ENCODE data around the gene CNOT3. TPM values are rescaled to one million over a fixed set of nuclear protein-coding genes. Genes with fewer than 3 reads are reported as not detected.

The CNOT3 gene
- total RNA-seq, 1 experiment from 2014 or later, result 91.2 TPM

DNA sequence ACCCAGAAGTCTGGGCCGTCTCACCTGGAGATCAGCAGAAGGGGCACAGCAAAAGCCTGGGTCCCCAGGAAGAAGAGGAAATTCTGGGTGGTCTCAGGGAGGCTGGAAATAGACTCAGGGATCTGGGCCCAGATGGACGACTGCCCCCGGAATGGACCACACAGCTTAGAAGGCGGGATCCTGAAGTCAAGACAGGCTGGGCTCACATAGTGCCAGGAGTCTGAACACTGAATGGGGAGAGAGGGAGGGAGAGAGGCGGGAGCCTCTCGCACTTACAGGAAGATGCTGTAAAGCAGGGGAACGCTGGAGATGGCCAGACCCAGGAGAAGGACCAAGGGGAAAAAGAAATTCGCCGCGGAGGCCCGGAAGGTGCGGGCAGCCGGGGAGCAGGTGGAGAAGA lies 23.3 kb downstream of the CNOT3 start:
- no peak overlapping the region for H2BK12ac ChIP-seq (ENCODE audit: insufficient read length, low read depth, low read length)
- Mint-ChIP-seq H3K36me3 (ENCODE audit: insufficient read depth in 1 of 3, low read depth in 3 of 3) (peaks cover 11 to 24% (median 22%) of the 10 kb centered on the region in 3 experiments), H3K27ac (peak overlapping the region in 2 of 3 experiments; percentile 96 to 99; a peak in 4 of 7 replicates), H3K27me3 (ENCODE audit: low read depth) (peaks cover 40% of the 10 kb centered on the region), H3K9me3 (peaks cover 0 to 5% of the 10 kb centered on the region in 2 experiments; a peak in 2 of 5 replicates), H3K4me1 (peaks cover 33 to 41% of the 10 kb centered on the region in 2 experiments), H3K4me3 (peak overlapping the region; percentile 99 to 100)
- DNase-seq, result no peak
- H2AFZ ChIP-seq (ENCODE audit: low read length), result no peak overlapping the region
- no CpG with 5 or more reads among the region's 13 CpGs for WGBS (ENCODE audit: extremely low coverage, insufficient read length, low lambda C conversion rate)
- no peak overlapping the region for H2BK20ac ChIP-seq (ENCODE audit: low read depth, low read length, poor library complexity, severe bottlenecking)
- no peak overlapping the region for H2BK120ac ChIP-seq (ENCODE audit: low read depth, low read length, poor library complexity, severe bottlenecking)
- no peak overlapping the region for H4K5ac ChIP-seq (ENCODE audit: insufficient read length, low read depth, low read length)
- H2AK5ac ChIP-seq (ENCODE audit: insufficient read length, low read length), result no peak overlapping the region
- TF ChIP-seq, protein P1, sequence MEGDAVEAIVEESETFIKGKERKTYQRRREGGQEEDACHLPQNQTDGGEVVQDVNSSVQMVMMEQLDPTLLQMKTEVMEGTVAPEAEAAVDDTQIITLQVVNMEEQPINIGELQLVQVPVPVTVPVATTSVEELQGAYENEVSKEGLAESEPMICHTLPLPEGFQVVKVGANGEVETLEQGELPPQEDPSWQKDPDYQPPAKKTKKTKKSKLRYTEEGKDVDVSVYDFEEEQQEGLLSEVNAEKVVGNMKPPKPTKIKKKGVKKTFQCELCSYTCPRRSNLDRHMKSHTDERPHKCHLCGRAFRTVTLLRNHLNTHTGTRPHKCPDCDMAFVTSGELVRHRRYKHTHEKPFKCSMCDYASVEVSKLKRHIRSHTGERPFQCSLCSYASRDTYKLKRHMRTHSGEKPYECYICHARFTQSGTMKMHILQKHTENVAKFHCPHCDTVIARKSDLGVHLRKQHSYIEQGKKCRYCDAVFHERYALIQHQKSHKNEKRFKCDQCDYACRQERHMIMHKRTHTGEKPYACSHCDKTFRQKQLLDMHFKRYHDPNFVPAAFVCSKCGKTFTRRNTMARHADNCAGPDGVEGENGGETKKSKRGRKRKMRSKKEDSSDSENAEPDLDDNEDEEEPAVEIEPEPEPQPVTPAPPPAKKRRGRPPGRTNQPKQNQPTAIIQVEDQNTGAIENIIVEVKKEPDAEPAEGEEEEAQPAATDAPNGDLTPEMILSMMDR (conservative IDR thresholded peaks at IDR 0.05), result no peak
- no peak overlapping the region for H4K91ac ChIP-seq (ENCODE audit: insufficient read length, low read depth, low read length)
- no peak overlapping the region for H2BK5ac ChIP-seq (ENCODE audit: insufficient read length, low read length)
- H3K23me2 ChIP-seq (ENCODE audit: insufficient read length, low read depth, low read length, poor library complexity, severe bottlenecking), result peaks cover 18% of the 10 kb centered on the region
- peak overlapping the region; percentile 81 for H3K4me2 ChIP-seq (ENCODE audit: insufficient read depth, insufficient read length, low read length)
- no peak overlapping the region for H3K56ac ChIP-seq (ENCODE audit: insufficient read length, low read depth, low read length)
- no peak overlapping the region for H4K8ac ChIP-seq (replicated peaks; ENCODE audit: insufficient read length, low read depth, low read length)
- no peak overlapping the region for H3T11ph ChIP-seq (ENCODE audit: low read length)
- H3K79me1 ChIP-seq (ENCODE audit: insufficient read depth, low read depth, low read length, poor library complexity, severe bottlenecking), result no peaks in the 10 kb centered on the region
- no peaks in the 10 kb centered on the region for H4K20me1 ChIP-seq (ENCODE audit: control insufficient read depth, insufficient read depth, insufficient read length)
- H3K9ac ChIP-seq (ENCODE audit: extremely low read depth, insufficient read length, low read length), result peak overlapping the region; percentile 59
- no peak overlapping the region for H2BK15ac ChIP-seq (ENCODE audit: low read depth, low read length)
- 0 out of 2 replicates have a peak overlapping the region, but pooled peaks have one; percentile 15 for H3K14ac ChIP-seq (ENCODE audit: insufficient read depth, low read length)
- no peak overlapping the region for H3K18ac ChIP-seq (ENCODE audit: insufficient read length, low read depth, low read length)
- no peak overlapping the region for H3K4ac ChIP-seq (ENCODE audit: low read depth, low read length)
- H3K23ac ChIP-seq (ENCODE audit: insufficient read length, low read depth, low read length), result no peak overlapping the region
- no peaks in the 10 kb centered on the region for H3K27me3 ChIP-seq (ENCODE audit: insufficient read depth, low read length)
- no peaks in the 10 kb centered on the region for H3K9me3 ChIP-seq (ENCODE audit: control insufficient read depth, low read depth, low read length)
- H3K4me1 ChIP-seq (ENCODE audit: insufficient read depth, low read length), result no peaks in the 10 kb centered on the region
- no peaks in the 10 kb centered on the region; the same call in 1 of the 2 replicates for H3K79me2 ChIP-seq (ENCODE audit: insufficient read depth, low read length)
- H3K27ac ChIP-seq (ENCODE audit: insufficient read length, low read depth, low read length), result no peak overlapping the region

All from H9 (cell line).